Panc1 (cell line): ENCODE results near the gene TSPAN2. TPM values are rescaled to one million over a fixed set of nuclear protein-coding genes. Genes with fewer than 3 reads are reported as not detected.
A peak's percentile ranks its signal among the peaks of the same experiment; 100 is the strongest.

Experiments
- ATAC-seq: fragments of 200-7000 bp; cut with Tn5 transposase; 2 replicates; pipeline ENCODE4 v1.9.1; 2020; ENCODE audit warnings: mild to moderate bottlenecking, moderate library complexity
- BruUV-seq: library from RNA; stranded (reverse); fragments of 400-500 nt; replicated peaks from 2 replicates; lab custom pipeline; 2021; lab: Mats Ljungman, UMichigan
- CTCF ChIA-PET: fragments of 300-600 bp; sonication (Branson Sonifier 250); formaldehyde crosslinking; loops from one replicate; lab custom pipeline; 2022; ENCODE audit warnings: antibody characterized with exemption; lab: Charles Lee
- POLR2A ChIA-PET: fragments of 300-600 bp; sonication (Branson Sonifier 250); formaldehyde crosslinking; loops from one replicate; lab custom pipeline; 2022; ENCODE audit warnings: antibody characterized with exemption; lab: Charles Lee
- DNase-seq: peaks from one replicate; pipeline ENCODE4 v3.0.0-alpha.2; 2010; ENCODE audit warnings: low read depth, low spot score
- H3K27ac ChIP-seq: 2 replicates; pipeline ENCODE4 v1.5.1; 2011; ENCODE audit warnings: mild to moderate bottlenecking, low read length, inconsistent platforms
- H3K27me3 ChIP-seq: fragments of 200-500 bp; sonication (Bioruptor generic); 2 replicates; pipeline ENCODE4 v1.6.0; 2014; ENCODE audit warnings: low read length, inconsistent platforms; ENCODE audit not compliant: control insufficient read depth, insufficient read depth
- H3K36me3 ChIP-seq: fragments of 200-500 bp; sonication (Bioruptor generic); 2 replicates; pipeline ENCODE4 v1.5.1; 2014; ENCODE audit warnings: inconsistent platforms, mild to moderate bottlenecking, low read length, moderate library complexity; ENCODE audit not compliant: control insufficient read depth, insufficient read depth
- H3K4me1 ChIP-seq: 2 replicates; pipeline ENCODE4 v1.5.1; 2011; ENCODE audit warnings: inconsistent platforms, mild to moderate bottlenecking, low read length, moderate library complexity; ENCODE audit not compliant: control insufficient read depth, insufficient read depth
- H3K4me3 ChIP-seq, 2 experiments: 2 replicates each; pipeline ENCODE4 v1.5.1; 2011 to 2012; ENCODE audit warnings: low read depth in 2 of 2, low read length in 2 of 2, mild to moderate bottlenecking in 2 of 2, inconsistent platforms in 1 of 2, moderate library complexity in 1 of 2
- H3K9me3 ChIP-seq: fragments of 200-500 bp; sonication (Bioruptor generic); 2 replicates; pipeline ENCODE4 v1.5.1; 2014; ENCODE audit warnings: low read depth, mild to moderate bottlenecking, inconsistent platforms, low read length, moderate library complexity; ENCODE audit not compliant: control insufficient read depth, insufficient read depth
- POLR2AphosphoS5 ChIP-seq: IDR thresholded peaks from 2 replicates; pipeline ENCODE4 v1.6.1; 2012; ENCODE audit warnings: mild to moderate bottlenecking, low read depth, low read length, moderate library complexity
- SIN3A ChIP-seq: IDR thresholded peaks from 2 replicates; pipeline ENCODE4 v1.6.1; 2012; ENCODE audit warnings: low read depth, mild to moderate bottlenecking, low read length, moderate library complexity, borderline replicate concordance; ENCODE audit not compliant: insufficient read depth
- TCF7L2 ChIP-seq: IDR thresholded peaks from 2 replicates; pipeline ENCODE4 v1.6.1; 2011; ENCODE audit warnings: mild to moderate bottlenecking, low read depth, low read length, inconsistent platforms
- in situ Hi-C: cut with HindIII; loops from 2 replicates; pipeline ENCODE4 v1.10.0; 2016; ENCODE audit warnings: low sequenced_read_pairs, low pct_unique_long_range_greater_than_20kb
- intact Hi-C: fragments of 100-400 bp; cut with micrococcal nuclease; formaldehyde crosslinking; loops from one replicate; pipeline ENCODE4 v1.10.0; 2022; ENCODE audit not compliant: unreplicated experiment
- total RNA-seq: library from RNA; stranded (reverse); gene quantifications from one replicate; pipeline ENCODE4 v1.2.1, GENCODE V29; 2021; ENCODE audit not compliant: unreplicated experiment
- TF ChIP-seq, protein P1 (sequence below): fragments of 450-650 bp; IDR thresholded peaks from 2 replicates; pipeline ENCODE4 v1.5.1; 2017; ENCODE audit warnings: mild to moderate bottlenecking
- TF ChIP-seq, protein P2 (sequence below), 2 experiments: IDR thresholded peaks; 2 replicates each; pipeline ENCODE4 v1.6.1; 2011 to 2012; ENCODE audit warnings: low read depth in 2 of 2, control low read depth in 1 of 2, low read length in 1 of 2, mild to moderate bottlenecking in 1 of 2, moderate library complexity in 1 of 2; ENCODE audit not compliant: insufficient read depth in 1 of 2

TSPAN2 gene
- total RNA-seq, 1 experiment from 2014 or later, result not detected

DNA sequence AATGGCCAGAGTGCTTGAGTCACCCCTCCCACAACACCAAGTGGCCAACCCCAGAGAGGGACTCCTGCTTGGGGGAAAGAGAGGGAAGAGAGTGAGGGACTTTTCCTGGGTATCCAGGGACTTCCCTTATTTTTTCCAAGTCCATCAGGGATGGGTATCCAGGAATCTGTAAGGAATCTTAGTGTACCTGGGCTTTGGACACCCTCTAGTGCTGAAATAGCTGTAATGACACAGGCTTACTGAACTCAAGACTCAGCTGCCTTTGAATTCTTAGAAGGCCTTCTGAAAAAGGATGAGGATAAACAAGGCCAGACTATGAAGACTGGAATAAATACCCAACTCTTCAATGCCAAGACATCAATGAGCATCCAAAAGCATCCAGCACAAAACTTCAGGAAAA lies 47.6 kb downstream of the TSPAN2 start:
- CTCF ChIA-PET, result no interaction called here
- Histone ChIP-seq H3K4me1 (no peaks in the 10 kb centered on the region), H3K9me3 (no peaks in the 10 kb centered on the region), H3K4me3 (no peak overlapping the region), H3K27me3 (no peaks in the 10 kb centered on the region; the same call in 1 of the 2 replicates), H3K27ac (no peak overlapping the region), H3K36me3 (no peaks in the 10 kb centered on the region)
- ATAC-seq (no peak), DNase-seq (no peak)
- intact Hi-C loops (no loop called here), in situ Hi-C loops (no loop called here)
- no TSS peak for BruUV-seq
- TF ChIP-seq, protein P1, sequence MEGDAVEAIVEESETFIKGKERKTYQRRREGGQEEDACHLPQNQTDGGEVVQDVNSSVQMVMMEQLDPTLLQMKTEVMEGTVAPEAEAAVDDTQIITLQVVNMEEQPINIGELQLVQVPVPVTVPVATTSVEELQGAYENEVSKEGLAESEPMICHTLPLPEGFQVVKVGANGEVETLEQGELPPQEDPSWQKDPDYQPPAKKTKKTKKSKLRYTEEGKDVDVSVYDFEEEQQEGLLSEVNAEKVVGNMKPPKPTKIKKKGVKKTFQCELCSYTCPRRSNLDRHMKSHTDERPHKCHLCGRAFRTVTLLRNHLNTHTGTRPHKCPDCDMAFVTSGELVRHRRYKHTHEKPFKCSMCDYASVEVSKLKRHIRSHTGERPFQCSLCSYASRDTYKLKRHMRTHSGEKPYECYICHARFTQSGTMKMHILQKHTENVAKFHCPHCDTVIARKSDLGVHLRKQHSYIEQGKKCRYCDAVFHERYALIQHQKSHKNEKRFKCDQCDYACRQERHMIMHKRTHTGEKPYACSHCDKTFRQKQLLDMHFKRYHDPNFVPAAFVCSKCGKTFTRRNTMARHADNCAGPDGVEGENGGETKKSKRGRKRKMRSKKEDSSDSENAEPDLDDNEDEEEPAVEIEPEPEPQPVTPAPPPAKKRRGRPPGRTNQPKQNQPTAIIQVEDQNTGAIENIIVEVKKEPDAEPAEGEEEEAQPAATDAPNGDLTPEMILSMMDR, result peak; percentile 44; the same call in 1 of the 2 replicates
- TF ChIP-seq TCF7L2 (no peak), SIN3A (no peak)
- POLR2A ChIA-PET, result no interaction called here

DNA sequence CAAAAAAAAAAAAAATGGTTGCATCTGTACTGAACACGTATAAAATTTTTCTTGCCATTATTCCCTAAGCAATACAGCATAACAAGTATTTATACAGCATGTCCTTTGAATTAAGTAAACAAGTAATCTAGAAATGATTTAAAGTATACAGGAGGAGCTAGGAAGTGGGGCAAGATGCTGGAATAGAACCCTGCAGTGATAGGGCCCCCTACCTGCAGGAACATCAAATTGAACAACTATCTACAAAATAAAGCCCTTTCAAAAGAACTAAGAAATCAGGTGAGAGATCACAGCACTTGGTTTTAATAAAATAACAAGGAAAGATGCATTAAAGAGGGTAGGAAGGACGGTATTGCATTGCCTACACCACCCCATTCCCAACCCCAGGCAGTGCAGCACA lies 48.8 kb downstream of the TSPAN2 start:
- Histone ChIP-seq H3K4me1 (no peaks in the 10 kb centered on the region), H3K4me3 (no peak overlapping the region), H3K36me3 (no peaks in the 10 kb centered on the region), H3K27me3 (no peaks in the 10 kb centered on the region; the same call in 1 of the 2 replicates), H3K27ac (no peak overlapping the region), H3K9me3 (no peaks in the 10 kb centered on the region)
- intact Hi-C loops (no loop called here), in situ Hi-C loops (no loop called here)
- CTCF ChIA-PET, result no interaction called here
- POLR2A ChIA-PET, result no interaction called here
- no peak for DNase-seq
- ATAC-seq, result no peak
- TF ChIP-seq TCF7L2, result no peak
- TF ChIP-seq, protein P1, result peak; percentile 7; the same call in 1 of the 2 replicates
- no TSS peak for BruUV-seq

DNA sequence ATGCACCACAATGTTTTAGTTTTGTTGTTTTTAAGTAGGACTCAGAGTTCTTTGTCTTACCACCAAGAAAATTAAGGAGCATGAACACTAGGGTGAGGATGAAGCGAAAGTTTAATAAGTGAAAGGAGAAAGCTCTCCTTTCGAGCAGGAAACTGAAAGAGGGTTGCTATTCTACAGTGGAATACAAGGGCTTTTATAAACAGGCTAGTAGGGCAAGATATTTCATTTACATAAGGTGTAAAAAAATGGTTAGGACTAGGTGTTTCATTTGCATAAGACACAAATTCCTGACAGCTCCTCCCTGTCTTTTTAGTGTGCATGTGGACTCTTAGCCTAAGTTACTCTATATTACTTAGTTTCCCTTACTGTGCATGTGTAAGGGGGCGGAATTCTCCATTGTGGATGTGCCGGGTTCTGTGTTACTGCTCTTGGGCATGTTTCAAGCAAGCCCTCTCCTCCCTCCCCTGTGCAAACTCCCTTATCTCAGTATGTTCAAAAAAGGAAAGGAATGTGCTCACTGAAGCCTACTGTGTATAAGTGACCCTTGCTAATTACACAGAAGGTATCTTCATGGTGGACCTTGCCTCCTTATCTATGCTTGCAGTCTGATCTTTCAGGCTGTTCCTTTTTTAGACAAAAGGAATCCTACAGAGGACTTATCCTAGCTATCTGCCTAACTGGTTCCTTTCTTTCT lies 52.3 kb downstream of the TSPAN2 start:
- DNase-seq, result no peak
- Histone ChIP-seq H3K4me1 (no peaks in the 10 kb centered on the region), H3K36me3 (no peaks in the 10 kb centered on the region), H3K27ac (no peak overlapping the region), H3K4me3 (no peak overlapping the region), H3K9me3 (no peaks in the 10 kb centered on the region), H3K27me3 (no peaks in the 10 kb centered on the region; the same call in 1 of the 2 replicates)
- no peak for ATAC-seq
- no TSS peak for BruUV-seq
- ChIA-PET POLR2A (no interaction called here), CTCF (no interaction called here)
- TF ChIP-seq, protein P1, result no peak
- no peak for TF ChIP-seq POLR2AphosphoS5
- TF ChIP-seq SIN3A, result no peak
- TF ChIP-seq, protein P2, sequence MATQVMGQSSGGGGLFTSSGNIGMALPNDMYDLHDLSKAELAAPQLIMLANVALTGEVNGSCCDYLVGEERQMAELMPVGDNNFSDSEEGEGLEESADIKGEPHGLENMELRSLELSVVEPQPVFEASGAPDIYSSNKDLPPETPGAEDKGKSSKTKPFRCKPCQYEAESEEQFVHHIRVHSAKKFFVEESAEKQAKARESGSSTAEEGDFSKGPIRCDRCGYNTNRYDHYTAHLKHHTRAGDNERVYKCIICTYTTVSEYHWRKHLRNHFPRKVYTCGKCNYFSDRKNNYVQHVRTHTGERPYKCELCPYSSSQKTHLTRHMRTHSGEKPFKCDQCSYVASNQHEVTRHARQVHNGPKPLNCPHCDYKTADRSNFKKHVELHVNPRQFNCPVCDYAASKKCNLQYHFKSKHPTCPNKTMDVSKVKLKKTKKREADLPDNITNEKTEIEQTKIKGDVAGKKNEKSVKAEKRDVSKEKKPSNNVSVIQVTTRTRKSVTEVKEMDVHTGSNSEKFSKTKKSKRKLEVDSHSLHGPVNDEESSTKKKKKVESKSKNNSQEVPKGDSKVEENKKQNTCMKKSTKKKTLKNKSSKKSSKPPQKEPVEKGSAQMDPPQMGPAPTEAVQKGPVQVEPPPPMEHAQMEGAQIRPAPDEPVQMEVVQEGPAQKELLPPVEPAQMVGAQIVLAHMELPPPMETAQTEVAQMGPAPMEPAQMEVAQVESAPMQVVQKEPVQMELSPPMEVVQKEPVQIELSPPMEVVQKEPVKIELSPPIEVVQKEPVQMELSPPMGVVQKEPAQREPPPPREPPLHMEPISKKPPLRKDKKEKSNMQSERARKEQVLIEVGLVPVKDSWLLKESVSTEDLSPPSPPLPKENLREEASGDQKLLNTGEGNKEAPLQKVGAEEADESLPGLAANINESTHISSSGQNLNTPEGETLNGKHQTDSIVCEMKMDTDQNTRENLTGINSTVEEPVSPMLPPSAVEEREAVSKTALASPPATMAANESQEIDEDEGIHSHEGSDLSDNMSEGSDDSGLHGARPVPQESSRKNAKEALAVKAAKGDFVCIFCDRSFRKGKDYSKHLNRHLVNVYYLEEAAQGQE (IDR thresholded peaks at IDR 0.05; ENCODE audit: insufficient read depth in 1 of 2, low read depth in 2 of 2, low read length in 1 of 2), result no peak
- no peak for TF ChIP-seq TCF7L2
- intact Hi-C loops, result no loop called here
- in situ Hi-C loops, result no loop called here
